NCI-H2196 treated with DMSO at 0.1 percent for 48 hours (cell line): ENCODE data around the gene TRIM33.

Experiments
- DNase-seq: peaks from one replicate; lab custom pipeline; 2025; ENCODE audit not compliant: unreplicated experiment; lab: John Stamatoyannopoulos, UW

The TRIM33 gene

DNA sequence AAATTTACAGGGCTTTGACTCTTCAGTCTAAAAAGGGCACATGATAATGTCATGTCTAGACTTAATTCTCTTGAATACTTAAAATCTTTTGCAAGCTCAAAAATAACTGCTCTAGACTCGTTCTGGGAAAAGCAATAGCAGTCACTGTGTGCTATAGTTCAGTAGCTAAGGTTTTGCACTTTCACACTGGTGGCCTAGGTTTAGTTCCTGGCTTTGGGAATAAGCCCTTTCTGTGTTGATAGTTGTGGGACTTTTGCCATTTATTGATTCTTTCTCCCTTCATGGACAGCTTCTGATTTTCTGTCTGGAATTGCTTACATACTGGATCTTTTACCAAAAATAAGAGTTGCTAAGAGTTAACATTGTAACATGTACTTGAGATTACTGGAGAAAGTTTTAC is 151.2 kb downstream of the TRIM33 start:
- no peak for DNase-seq

- no peak for DNase-seq
Measured at GRCh38 chr1:114355240-114355639, 155.8 kb downstream of the TRIM33 start.

GRCh38 chr1:114353262-114353661 is 157.7 kb downstream of the TRIM33 start:
- DNase-seq, result peak; percentile 33

- DNase-seq, result no peak
Measured at GRCh38 chr1:114352797-114353196, 158.2 kb downstream of the TRIM33 start.

DNA sequence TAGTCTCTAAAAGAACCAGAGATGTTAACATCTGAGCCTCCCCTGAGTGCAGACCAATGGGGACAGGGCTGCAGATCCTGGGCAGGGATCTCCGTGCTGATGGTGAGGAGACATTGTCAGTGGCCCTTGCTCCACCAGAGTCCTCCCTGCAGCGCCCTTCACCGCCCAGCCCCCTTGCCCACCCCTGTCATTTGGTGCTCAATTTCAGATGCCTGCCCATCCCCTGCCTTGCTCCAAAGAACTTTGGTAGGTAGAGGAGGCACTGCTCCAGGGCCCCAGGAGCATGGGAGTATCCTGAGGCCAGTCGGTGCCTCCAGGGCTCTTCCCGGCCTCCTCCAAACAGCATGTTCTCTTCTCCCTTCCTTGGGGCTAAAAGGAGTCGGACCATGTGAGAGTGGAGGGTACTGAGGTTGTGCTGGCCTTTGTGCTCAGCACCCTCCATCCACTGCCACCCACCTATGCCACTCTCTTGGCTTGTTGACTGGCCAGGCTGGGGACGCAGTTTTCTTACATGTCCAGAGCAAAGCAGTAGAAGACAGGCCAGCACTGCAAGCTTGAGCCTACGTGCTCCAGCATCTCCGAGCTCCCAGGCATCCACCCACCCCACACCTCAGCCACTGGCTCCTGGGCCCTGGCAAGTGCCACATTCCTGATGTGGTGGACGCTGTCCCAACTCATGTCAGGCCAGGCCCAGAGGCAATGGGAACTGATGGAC is 160.1 kb downstream of the TRIM33 start:
- no peak for DNase-seq

GRCh38 chr1:114349891-114350605 is 161.0 kb downstream of the TRIM33 start:
- no peak for DNase-seq

DNA sequence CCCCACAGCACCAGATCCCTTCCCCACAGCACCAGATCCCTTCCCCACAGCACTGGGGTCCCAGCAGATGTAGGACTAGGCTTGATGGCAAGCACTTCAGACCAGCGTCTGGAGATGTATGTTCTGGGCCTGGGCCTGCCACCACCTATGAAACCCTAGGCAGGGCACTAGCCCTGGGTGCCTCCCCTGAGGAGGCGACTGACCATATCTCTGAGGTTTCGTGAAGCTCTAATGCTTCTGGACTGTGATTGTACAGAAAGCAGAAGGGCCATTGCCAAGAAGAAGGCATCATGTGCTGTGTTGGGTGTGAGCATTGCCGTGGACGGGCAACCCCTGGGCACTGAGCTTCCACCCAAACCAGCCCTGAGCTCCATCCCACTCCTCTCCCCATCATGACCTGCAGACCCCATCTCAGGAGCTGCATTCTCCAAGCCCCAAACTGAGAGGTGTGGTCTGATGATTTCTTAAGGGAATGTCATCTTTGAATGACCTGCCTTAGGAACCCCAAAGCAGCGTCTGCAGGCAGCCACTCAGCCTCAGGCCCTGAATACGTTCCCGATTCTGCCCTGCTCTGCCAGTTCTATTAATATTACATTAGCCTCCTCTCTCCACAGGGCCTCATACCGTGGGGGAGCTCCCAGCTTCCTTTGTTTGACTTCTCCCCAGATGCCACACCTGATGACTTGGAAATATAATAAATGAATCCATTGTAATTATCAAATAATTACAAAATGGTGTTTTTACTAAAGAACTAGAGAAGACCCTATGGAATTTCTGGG is 163.4 kb downstream of the TRIM33 start:
- no peak for DNase-seq

DNA sequence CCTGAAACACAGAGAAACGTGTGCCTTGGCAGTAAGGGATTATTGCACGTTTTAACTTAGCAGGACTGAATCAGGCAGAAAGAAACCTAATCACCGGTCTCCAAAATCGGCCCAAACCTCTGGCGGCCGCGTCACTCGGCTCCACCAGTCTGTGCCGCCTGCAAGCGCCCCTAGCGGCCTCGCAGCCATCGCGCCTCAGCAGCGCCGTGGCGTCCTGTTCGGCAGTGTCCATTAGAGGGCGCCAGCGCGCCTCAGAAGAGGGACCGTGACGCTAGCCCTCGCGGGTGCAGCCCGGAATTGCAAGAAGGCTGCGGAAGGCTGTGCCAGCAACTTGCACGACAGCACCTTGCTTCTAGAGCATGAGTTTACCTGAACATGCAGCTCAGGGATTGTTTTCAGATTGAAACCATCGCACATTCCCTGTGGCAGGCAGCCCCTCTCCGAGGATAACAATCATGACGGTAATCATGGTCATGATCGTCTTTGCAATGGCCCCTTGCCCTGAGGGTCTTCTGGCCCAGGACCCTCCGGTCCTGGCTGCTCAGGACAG is 164.4 kb downstream of the TRIM33 start:
- peak; percentile 83 for DNase-seq

- no peak for DNase-seq
Measured at GRCh38 chr1:114345930-114346479, 165.0 kb downstream of the TRIM33 start.

GRCh38 chr1:114344656-114345055 is 166.3 kb downstream of the TRIM33 start:
- no peak for DNase-seq
